C4-2B (cell line): Measurements from ENCODE around the gene ANKRD18A.

Experiments
- H3K27ac ChIP-seq: fragments of 450-650 bp; 2 replicates; pipeline ENCODE4 v1.5.1; 2017
- CTCF ChIP-seq: fragments of 450-650 bp; conservative IDR thresholded peaks from 2 replicates; pipeline ENCODE4 v1.5.1; 2017; ENCODE audit warnings: mild to moderate bottlenecking
- ZFX ChIP-seq: fragments of 450-650 bp; IDR thresholded peaks from 2 replicates; pipeline ENCODE4 v1.6.1; 2017

Gene ANKRD18A

DNA sequence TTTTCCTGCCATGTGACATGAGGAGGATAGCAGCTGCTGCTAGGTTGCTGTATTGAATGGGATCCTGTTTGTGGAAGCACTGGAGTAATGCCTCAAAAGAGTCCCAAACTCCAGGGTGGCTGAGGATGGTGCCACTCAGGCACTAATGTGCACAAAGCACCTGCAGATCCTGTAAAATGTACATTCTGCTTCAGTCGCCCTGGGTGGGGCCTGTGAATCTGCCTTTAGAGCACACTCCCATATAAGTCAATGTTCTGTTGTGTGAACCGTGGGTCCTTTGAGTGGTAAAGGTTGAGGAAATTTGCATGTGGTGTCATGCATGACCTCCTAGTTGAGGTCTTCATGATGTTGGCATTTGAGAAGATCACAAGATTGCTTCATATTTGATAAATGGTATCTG lies 31.6 kb upstream of the ANKRD18A start:
- no peak overlapping the region for H3K27ac ChIP-seq
- TF ChIP-seq CTCF (no peak), ZFX (no peak)

DNA sequence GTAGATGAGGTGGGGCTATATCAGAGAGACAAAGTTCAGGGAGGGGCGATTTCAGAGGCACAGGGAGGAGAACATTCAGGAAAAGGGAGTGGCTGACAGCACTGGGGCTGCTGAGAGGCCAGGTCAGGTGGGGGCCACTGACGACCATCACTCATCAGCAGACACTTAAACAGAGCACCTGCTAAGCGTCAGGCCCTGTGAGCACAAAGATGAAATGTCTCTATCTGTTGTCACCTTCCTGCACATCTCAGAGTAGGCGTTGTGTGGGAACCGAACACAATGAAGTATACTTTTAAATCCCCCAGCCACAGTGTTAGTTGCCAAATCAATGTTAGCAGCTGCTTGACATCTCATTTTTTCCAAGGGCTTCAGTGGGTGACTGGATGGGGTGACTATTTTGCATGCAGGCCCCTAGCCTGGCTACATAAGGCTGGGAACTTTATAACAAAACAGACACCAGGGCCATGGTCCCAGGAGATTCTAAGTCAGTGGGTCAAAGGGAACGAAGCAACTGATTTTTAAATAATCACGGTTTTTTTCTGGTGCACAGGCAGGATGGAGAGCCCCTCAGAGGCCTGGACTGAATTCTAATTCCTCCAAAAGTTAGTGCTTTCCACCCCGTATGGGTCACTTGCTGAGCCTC lies 31.1 kb upstream of the ANKRD18A start:
- no peak overlapping the region for H3K27ac ChIP-seq
- TF ChIP-seq ZFX (no peak), CTCF (no peak)

- no peak overlapping the region for H3K27ac ChIP-seq
- TF ChIP-seq CTCF (no peak), ZFX (no peak)
Observed at GRCh38 chr9:38650564-38650963, 30.2 kb upstream of the ANKRD18A start.

DNA sequence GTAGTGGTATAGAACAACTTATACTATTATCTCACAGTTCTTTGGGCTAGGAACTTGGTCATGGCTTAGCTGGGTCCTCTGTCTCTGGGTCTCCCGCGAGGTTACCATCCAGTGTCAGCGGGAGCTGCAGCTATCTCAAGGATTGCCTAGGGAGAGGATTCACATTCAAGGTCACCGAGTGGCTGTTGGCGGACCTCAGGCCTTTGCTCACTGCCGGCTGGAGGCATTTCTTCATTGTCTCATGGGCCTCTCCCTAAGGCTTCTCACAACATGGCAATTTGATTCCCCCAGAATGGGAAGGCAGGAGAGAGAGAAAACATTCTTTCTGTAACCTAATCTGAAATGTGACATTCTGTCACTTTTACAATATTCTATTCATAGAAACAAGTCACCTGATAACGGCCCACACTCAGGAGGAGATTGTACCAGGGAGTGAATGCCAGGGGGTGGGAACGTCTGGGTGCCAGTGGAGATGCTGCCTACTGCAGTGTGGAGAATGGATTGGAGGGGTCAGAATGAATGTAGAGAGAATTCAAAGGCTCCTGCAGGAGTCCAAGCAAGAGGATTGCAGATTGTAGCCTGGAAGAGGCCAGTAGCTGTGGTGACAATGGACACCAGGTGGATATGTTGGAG lies 29.5 kb upstream of the ANKRD18A start:
- H3K27ac ChIP-seq = no peak overlapping the region
- TF ChIP-seq CTCF = no peak
- no peak for TF ChIP-seq ZFX

DNA sequence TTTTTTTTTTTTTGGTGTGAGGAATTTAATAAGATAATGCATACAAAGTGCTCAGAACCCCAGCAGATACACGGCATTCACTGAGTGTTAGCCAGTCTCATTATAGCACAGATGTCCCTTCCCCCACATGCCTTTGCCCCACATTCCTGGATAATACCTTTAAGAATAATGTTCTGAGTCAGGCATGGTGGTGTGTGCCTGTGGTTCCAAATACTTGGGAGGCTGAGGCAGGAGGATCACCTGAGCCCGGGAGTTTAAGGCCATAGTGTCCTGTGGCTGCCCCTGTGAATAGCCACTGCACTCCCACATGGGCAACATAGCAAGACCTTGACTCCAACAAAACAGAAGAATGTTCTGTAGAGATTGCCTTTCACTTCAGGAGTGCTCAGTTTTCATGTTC lies 24.2 kb upstream of the ANKRD18A start:
- no peak overlapping the region for H3K27ac ChIP-seq
- TF ChIP-seq CTCF (no peak), ZFX (no peak)

DNA sequence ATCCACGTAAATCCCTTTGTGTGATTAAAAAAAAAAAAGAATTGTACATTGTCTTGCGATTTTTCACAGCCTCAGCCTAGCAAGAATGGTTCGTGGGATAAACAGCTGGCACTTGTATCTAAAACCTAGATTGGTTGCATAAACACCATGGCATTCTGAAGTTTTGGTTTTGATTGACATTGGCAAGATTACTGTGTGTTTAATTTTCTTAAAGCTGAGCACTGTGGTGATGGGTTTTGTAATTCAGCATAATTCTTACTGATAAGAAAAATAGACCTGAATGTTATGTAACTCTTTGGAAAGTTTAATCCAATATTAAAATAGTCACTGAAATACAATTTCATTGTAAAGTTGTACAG lies 23.4 kb upstream of the ANKRD18A start:
- H3K27ac ChIP-seq = no peak overlapping the region
- TF ChIP-seq ZFX (no peak), CTCF (no peak)

- TF ChIP-seq CTCF (no peak; the same call in 1 of the 2 replicates), ZFX (no peak)
- no peak overlapping the region for H3K27ac ChIP-seq
Observed at GRCh38 chr9:38642951-38643814, 22.8 kb upstream of the ANKRD18A start.
